GM19238 (cell line): ENCODE data around the gene RBMS3.

Experiments
- DNase-seq: peaks from one replicate; pipeline ENCODE4 v3.0.0; 2011; ENCODE audit warnings: low spot score; ENCODE audit not compliant: insufficient read length

RBMS3 gene

GRCh38 chr3:29871087-29871486, 590.2 kb downstream of the RBMS3 start:
- DNase-seq: no peak

- no peak for DNase-seq
Observed at GRCh38 chr3:29880809-29881208, 599.9 kb downstream of the RBMS3 start.

GRCh38 chr3:29887451-29887850, 606.6 kb downstream of the RBMS3 start:
- DNase-seq: no peak

GRCh38 chr3:29889215-29889614, 608.3 kb downstream of the RBMS3 start:
- no peak for DNase-seq

- DNase-seq: no peak
Observed at GRCh38 chr3:29890801-29891200, 609.9 kb downstream of the RBMS3 start.

GRCh38 chr3:29892976-29893554, 612.2 kb downstream of the RBMS3 start:
- no peak for DNase-seq

- DNase-seq: no peak
Observed at GRCh38 chr3:29896856-29897255, 616.0 kb downstream of the RBMS3 start.

- no peak for DNase-seq
Observed at GRCh38 chr3:29898171-29898965, 617.5 kb downstream of the RBMS3 start.

GRCh38 chr3:29899021-29899420, 618.1 kb downstream of the RBMS3 start:
- no peak for DNase-seq

- no peak for DNase-seq
Observed at GRCh38 chr3:29901097-29901496, 620.2 kb downstream of the RBMS3 start.

- DNase-seq: no peak
Observed at GRCh38 chr3:29903600-29903999, 622.7 kb downstream of the RBMS3 start.

GRCh38 chr3:29906906-29907305, 626.0 kb downstream of the RBMS3 start:
- DNase-seq: no peak

- no peak for DNase-seq
Observed at GRCh38 chr3:29912600-29913288, 631.9 kb downstream of the RBMS3 start.

GRCh38 chr3:29914861-29915524, 634.1 kb downstream of the RBMS3 start:
- DNase-seq: no peak

GRCh38 chr3:29919571-29919970, 638.7 kb downstream of the RBMS3 start:
- DNase-seq: no peak

- no peak for DNase-seq
Observed at GRCh38 chr3:29922992-29923746, 642.3 kb downstream of the RBMS3 start.

- DNase-seq: no peak
Observed at GRCh38 chr3:29924783-29925561, 644.1 kb downstream of the RBMS3 start.

- no peak for DNase-seq
Observed at GRCh38 chr3:29926378-29926777, 645.5 kb downstream of the RBMS3 start.

- no peak for DNase-seq
Observed at GRCh38 chr3:29932696-29933325, 651.9 kb downstream of the RBMS3 start.
